HAP-1 (cell line): ENCODE results near the gene SCIN.
"Not testable (repeated sequence)": the region's sequence is repeated elsewhere in the genome, so short reads cannot be mapped to it uniquely, and the experiment has no call there.

ENCODE experiments used
- DNase-seq, 2 experiments: peaks; one replicate each; pipeline ENCODE4 v3.0.0-alpha.2; 2016 to 2020; ENCODE audit warnings: low spot score in 2 of 2
- H3K27me3 ChIP-seq: fragments of 250-450 bp; sonication (Bioruptor Pico); 2 replicates; pipeline ENCODE4 v1.5.1; 2020; ENCODE audit warnings: low read depth, mild to moderate bottlenecking, moderate library complexity
- H3K36me3 ChIP-seq: fragments of 250-450 bp; sonication (Bioruptor Pico); replicated peaks from 2 replicates; pipeline ENCODE4 v1.5.1; 2020; ENCODE audit warnings: mild to moderate bottlenecking
- H3K4me1 ChIP-seq: fragments of 250-450 bp; sonication (Bioruptor Pico); 2 replicates; pipeline ENCODE4 v1.5.1; 2020; ENCODE audit warnings: mild to moderate bottlenecking
- H3K4me3 ChIP-seq: fragments of 250-450 bp; sonication (Bioruptor Pico); 2 replicates; pipeline ENCODE4 v1.5.1; 2020; ENCODE audit warnings: mild to moderate bottlenecking, moderate library complexity
- H3K9me3 ChIP-seq: fragments of 250-450 bp; sonication (Bioruptor Pico); 2 replicates; pipeline ENCODE4 v1.5.1; 2020; ENCODE audit warnings: mild to moderate bottlenecking, moderate library complexity
- in situ Hi-C: fragments of 300-500 bp; cut with MboI; formaldehyde crosslinking; loops from 3 replicates; pipeline ENCODE4 v1.14.3; 2020; ENCODE audit warnings: low sequenced_read_pairs, inconsistent platforms, mixed read lengths

Gene SCIN

DNA sequence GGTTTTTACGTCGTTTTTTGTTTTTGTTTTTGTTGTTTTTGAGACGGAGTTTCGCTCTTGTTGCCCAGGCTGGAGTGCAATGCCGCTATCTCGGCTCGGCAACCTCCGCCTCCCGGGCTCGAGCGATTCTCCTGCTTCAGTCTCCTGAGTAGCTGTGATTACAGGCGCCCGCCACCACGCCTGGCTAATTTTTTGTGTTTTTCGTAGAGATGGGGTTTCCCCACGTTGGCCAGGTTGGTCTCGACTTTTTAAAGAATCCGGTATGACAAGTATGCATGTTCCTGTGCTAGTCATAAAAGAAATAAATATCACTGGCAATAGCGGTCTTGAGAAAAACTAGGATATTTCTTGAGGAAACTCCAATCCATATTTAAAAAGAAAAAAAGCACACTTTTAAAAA lies 114.2 kb downstream of the SCIN start:
- in situ Hi-C loops = no loop called here
- H3K4me1 ChIP-seq = peaks cover 13% of the 10 kb centered on the region
- peaks cover 5% of the 10 kb centered on the region; the same call in 1 of the 2 replicates for H3K36me3 ChIP-seq
- no peaks in the 10 kb centered on the region for H3K9me3 ChIP-seq
- DNase-seq = no peak
- no peak overlapping the region for H3K4me3 ChIP-seq
- H3K27me3 ChIP-seq = no peaks in the 10 kb centered on the region

DNA sequence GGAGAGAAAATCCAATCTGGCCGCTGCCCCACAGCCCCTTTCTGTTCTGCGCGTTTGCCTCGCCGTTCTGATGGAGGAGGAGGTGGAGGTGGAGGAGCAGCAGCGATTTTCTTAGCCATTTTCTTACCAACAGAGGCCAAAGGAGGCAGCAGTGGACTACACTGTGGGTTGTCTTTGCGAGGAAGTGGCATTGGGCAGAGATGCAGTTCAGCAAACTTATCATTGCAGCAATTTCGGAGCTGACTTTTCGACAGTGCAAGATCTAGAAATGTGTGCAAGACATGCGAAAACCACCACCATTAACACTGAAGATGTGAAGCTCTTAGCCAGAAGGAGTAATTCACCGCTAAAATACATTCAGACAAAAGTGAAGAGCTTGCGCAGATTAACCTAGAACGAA lies 115.0 kb downstream of the SCIN start:
- Histone ChIP-seq H3K27me3 (no peaks in the 10 kb centered on the region), H3K36me3 (peaks cover 5% of the 10 kb centered on the region; the same call in 1 of the 2 replicates), H3K9me3 (no peaks in the 10 kb centered on the region), H3K4me1 (peaks cover 19% of the 10 kb centered on the region), H3K4me3 (no peak overlapping the region)
- in situ Hi-C loops = no loop called here
- DNase-seq = peak in 1 of 2 experiments; percentile 38

DNA sequence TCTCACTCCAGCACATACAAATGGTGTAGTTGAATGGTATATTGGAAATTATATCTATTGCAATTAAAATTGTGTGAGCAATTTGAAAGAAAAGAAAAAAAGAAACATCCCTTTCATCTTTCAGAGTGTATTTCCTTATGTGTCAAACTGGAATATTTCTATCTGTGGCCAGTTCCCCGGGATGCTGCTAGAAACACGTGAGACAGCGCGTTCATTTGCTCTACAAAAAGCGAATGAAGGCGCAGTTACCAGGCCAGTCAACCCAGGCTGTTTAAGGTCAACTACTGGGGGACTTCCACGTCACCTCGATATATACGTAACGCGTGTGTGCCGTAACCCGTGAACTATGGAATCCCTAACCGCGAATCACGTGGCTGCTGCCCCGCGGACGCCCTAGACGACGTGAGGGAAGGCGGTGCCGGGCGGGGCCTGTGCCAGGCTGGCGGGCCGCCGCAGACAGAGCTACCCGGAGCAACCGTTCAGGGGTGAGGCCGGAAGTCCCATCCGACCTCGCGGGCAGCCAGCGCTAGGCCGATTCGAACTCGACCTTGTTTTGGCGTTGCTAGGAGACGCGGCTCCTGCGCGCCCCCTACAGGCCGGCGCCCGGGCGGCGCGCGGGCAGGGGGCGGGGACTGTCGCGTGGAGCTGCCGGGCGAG lies 115.8 kb downstream of the SCIN start:
- no peaks in the 10 kb centered on the region for H3K9me3 ChIP-seq
- H3K27me3 ChIP-seq = no peaks in the 10 kb centered on the region
- peak; percentile 78 to 93 for DNase-seq
- H3K36me3 ChIP-seq = peaks cover 5% of the 10 kb centered on the region; the same call in 1 of the 2 replicates
- H3K4me1 ChIP-seq = peaks cover 25% of the 10 kb centered on the region
- in situ Hi-C loops = no loop called here
- peak overlapping the region; percentile 93 for H3K4me3 ChIP-seq

DNA sequence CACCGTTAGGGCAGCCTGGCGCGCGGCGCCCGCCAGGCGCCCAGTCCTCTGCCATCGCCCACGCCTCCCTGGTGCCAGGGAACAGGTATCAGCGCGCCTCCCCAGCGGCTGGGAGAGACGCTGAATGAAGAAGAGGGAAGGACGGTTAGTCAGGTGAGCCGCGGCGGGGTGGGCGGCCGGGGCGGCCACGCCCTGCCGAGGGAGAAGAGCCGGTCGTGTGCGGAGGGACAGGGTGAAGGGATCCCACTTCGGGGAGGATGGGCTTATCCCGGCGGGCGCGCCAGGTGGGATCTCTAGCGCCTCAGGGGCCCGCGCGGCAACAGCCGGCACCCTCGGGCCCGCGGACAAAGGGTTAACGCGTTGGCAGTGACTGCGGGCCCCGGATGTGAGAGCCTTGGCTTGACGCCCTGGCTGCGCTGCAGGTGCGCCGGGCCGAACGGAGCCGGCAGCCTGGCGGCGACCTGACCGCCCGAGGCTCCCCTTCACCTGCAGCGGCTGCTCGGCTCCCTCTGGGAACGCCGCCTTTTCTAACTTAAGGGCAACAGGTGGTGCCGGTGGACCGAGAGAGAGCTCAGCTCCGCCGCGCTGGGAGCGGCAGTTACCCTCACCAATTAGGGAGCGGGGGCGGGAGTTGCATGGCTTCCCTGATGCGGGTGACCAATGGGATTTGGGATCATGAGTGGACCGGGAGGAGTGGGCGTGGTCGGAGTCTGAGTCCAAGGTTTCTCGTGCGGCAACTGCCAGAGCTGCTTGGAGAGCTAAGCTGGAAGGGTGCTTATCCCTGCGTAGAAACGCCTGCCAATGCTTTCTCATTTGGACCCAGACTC lies 116.6 kb downstream of the SCIN start, which contains the start of gene ARL4A:
Gene ARL4A, plus strand, starts transcription at position 743 of the 827 bp plus-strand sequence. CDS start 622 bp downstream, outside the sequence.
- peak; percentile 98 to 100 for DNase-seq
- H3K4me1 ChIP-seq = peaks cover 25% of the 10 kb centered on the region
- H3K4me3 ChIP-seq = peak within 1 kb of the TSS; percentile 93
- in situ Hi-C loops = no loop called here
- H3K27me3 ChIP-seq = no peaks in the 10 kb centered on the region
- H3K9me3 ChIP-seq = no peaks in the 10 kb centered on the region
- peaks cover 5% of the 10 kb centered on the region; the same call in 1 of the 2 replicates for H3K36me3 ChIP-seq

DNA sequence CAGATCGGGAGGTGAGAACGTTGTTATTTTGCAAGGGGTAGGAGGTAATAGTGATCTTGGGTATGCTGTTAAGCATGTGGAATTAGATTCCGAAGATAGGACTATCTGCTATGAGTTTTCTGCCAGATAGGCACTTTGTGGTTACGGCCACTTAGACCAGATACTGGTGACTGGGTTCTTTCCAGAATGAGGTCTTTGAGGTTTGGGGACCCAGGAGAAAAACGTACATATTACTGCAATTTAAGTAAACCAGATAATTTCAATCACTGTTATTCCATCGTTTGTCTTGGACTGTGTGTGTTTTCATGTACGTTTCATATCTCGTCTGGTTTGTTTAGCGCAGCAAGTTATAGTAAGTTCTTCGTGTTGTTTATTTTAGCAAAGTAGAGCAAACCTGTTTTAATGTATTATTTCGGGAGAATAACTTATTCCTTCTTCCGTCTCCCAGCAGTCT lies 117.2 kb downstream of the SCIN start:
- Histone ChIP-seq H3K4me3 (peak overlapping the region; percentile 93), H3K9me3 (no peaks in the 10 kb centered on the region), H3K4me1 (peaks cover 25% of the 10 kb centered on the region), H3K36me3 (peaks cover 5% of the 10 kb centered on the region; the same call in 1 of the 2 replicates), H3K27me3 (no peaks in the 10 kb centered on the region)
- in situ Hi-C loops = no loop called here
- no peak for DNase-seq

DNA sequence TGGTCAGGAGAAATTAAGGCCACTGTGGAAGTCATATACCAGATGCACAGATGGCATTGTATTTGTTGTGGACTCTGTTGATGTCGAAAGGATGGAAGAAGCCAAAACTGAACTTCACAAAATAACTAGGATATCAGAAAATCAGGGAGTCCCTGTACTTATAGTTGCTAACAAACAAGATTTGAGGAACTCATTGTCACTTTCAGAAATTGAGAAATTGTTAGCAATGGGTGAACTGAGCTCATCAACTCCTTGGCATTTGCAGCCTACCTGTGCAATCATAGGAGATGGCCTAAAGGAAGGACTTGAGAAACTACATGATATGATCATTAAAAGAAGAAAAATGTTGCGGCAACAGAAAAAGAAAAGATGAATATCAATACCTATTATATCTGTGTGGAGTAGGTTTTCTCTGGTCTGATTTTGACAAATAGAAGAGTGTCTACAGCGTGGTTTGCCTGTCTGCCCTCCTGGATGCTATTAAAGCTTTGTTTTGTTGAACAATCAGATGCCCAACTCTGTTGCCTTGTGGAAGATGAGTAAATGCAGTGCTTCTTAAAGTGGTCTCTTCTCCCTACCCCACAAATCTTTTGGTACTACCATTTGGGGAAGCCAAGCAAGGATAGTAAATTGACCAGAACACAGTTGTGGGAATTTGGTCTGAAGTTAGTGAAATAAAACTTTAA lies 118.1 kb downstream of the SCIN start:
- H3K27me3 ChIP-seq, in situ Hi-C loops, DNase-seq, H3K9me3 ChIP-seq, H3K36me3 ChIP-seq: not testable (repeated sequence)
- Histone ChIP-seq H3K4me3 (peak overlapping the region; percentile 93), H3K4me1 (peaks cover 28% of the 10 kb centered on the region)

DNA sequence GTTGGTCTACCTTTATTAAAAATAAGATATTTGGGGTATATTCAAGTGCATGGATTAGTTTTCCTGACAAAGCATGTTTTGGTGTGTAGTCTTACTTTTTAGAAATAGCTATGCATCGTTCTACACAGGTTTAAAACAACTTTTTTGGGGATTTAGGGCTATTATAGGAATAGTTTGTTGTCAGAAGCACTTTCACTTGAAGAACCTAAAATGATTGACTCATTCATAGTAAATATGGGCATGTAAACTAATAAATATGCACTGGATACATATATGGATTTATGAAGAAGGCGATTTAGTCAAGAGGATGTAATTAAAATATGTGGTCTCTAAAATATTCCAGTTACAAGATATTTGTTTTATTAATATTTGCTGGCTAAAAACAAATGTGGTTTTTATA lies 118.9 kb downstream of the SCIN start:
- Histone ChIP-seq H3K36me3 (peaks cover 5% of the 10 kb centered on the region; the same call in 1 of the 2 replicates), H3K27me3 (no peaks in the 10 kb centered on the region), H3K4me1 (peaks cover 28% of the 10 kb centered on the region), H3K9me3 (no peaks in the 10 kb centered on the region), H3K4me3 (peak overlapping the region; percentile 93)
- no peak for DNase-seq
- in situ Hi-C loops = no loop called here

DNA sequence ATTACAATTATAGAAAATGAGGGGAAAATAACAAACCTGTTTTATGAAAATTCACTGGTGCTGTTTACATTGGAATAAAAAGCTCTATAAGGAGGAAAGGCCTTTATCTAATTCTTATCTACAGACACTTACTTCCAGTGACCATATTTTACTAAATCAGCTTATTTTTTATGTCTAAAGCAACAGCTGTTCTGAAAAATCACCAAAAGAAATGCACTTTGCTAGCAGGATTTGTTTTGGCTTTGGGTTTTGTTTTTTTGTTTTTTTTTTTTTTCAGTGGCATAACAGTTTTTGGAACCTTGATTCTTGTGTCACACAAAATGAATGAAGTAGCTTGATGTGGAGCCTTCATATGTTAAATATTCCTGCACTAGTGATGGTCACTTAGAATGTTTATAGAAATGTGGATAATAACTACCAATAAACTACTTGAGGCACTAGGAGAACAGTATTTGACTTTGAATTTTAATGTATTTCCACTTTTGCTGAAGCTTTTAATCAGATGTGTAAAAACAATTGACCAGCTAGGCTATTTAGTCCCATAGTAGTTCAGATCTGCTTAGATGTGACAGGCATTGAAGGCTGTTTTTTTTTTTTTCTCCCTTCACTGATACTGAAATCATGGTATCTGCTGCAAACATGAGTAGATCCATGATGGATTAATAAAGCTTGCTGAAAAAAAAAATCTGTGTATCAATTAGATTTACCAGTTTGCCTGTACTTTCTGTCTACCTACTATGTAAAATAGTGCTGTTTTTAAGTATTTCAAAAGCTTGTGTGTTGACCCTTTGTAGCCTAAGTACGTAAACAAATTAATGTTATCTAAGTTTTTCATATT lies 119.7 kb downstream of the SCIN start:
- Histone ChIP-seq H3K4me3 (peak overlapping the region; percentile 93), H3K9me3 (no peaks in the 10 kb centered on the region), H3K36me3 (peaks cover 5% of the 10 kb centered on the region; the same call in 1 of the 2 replicates), H3K4me1 (peaks cover 32% of the 10 kb centered on the region), H3K27me3 (no peaks in the 10 kb centered on the region)
- DNase-seq = no peak
- in situ Hi-C loops = no loop called here

DNA sequence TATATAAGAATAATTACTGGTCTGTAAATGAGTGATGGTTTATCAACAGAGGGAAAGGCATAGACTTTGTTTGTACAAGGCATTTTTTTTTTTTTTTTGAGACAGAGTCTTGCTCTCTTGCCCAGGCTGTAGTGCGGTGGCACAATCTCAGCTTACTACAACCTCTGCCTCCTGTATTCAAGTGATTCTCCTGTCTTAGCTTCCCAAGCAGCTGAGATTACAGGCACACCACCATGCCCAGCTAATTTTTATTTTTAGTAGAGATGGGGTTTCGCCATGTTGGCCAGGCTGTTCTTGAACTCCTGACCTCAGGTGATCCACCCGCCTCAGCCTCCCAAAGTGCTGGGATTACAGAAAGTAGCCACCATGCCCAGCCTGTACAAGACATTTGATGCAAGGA lies 120.9 kb downstream of the SCIN start:
- in situ Hi-C loops, H3K36me3 ChIP-seq, DNase-seq, H3K27me3 ChIP-seq, H3K9me3 ChIP-seq, H3K4me3 ChIP-seq: not testable (repeated sequence)
- H3K4me1 ChIP-seq = peaks cover 28% of the 10 kb centered on the region

DNA sequence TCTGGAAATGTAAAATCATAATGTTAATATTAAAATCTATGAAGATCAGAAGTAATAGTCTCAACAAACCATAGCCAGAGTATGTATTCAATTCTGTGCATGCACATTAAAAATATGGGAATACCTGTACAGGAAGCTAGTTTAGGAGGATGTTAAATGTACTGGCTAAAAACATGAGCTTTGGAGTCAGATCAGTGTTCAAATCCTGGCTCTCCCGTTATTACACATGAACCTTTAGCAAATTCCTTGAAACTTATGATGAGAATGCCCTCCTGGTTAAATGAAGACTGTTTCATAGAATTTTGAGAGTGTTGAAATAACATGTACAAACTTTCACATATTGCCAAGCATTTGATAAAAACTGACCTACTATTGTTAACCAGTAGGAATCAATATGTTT lies 121.5 kb downstream of the SCIN start:
- Histone ChIP-seq H3K4me3 (no peak overlapping the region), H3K36me3 (peaks cover 5% of the 10 kb centered on the region; the same call in 1 of the 2 replicates), H3K4me1 (peaks cover 27% of the 10 kb centered on the region), H3K9me3 (no peaks in the 10 kb centered on the region), H3K27me3 (no peaks in the 10 kb centered on the region)
- in situ Hi-C loops = no loop called here
- DNase-seq = no peak

DNA sequence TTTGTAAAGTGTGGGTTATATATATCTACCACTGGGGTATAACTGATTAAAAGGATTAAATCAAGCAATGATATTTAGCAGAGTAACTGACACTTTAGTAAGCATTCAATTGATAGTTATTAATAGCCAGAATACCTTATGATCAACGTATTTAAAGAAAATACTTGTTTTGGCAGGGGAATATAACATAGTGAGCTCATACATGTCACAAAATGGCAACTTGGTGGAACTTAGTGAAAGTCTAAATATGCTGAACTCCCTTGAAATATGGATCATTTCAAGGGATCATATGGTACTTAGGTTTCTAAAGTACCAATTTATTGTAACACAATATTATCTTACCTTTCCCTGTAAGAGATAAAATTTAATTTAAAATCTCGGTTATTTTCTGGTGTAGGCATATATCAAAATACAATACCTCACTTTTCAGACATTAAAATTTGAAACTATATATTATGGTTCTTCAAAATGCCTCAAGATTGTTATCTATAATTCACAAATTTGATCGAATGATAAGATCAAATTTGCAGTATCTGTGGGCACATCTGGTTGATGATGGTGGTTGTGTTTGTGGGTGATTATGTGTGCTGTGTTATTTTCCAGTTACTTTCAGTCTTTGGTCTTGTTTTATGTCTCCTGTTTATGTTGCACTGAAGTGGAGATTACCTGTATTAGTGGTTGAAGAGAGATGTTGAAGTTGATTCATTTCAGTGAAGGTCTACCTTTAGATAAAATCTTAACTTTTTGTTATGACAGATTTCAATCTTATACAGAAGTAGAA lies 122.1 kb downstream of the SCIN start:
- in situ Hi-C loops = no loop called here
- Histone ChIP-seq H3K4me1 (peaks cover 27% of the 10 kb centered on the region), H3K27me3 (no peaks in the 10 kb centered on the region), H3K9me3 (no peaks in the 10 kb centered on the region), H3K4me3 (no peak overlapping the region), H3K36me3 (peaks cover 5% of the 10 kb centered on the region; the same call in 1 of the 2 replicates)
- DNase-seq = no peak

DNA sequence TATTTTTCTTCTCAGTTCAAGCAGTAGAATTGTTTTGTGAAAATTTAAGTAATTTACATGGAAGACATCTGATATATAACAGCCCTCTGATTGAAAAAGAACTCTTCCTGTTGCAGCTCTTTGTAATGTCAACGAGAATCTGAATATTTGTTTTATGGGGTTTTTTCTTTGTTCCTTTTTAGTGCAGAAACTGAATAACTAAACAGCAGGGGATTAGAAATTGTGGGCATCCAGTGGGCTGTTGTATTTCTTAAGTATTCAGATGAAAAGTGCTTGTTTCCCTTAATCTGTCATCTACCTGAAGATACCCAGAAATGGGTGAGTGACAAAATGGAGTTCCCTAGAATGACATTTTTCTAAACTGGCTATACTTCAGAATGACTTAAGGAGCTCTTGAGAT lies 124.3 kb downstream of the SCIN start:
- in situ Hi-C loops = no loop called here
- peaks cover 19% of the 10 kb centered on the region for H3K4me1 ChIP-seq
- no peaks in the 10 kb centered on the region for H3K27me3 ChIP-seq
- no peak overlapping the region for H3K4me3 ChIP-seq
- DNase-seq = peak in 1 of 2 experiments; percentile 60
- H3K9me3 ChIP-seq = no peaks in the 10 kb centered on the region
- no peaks in the 10 kb centered on the region for H3K36me3 ChIP-seq
